Common myeloid progenitor, CD34-positive (primary cell): ENCODE results near the gene ZCCHC13. TPM values are rescaled to one million over a fixed set of nuclear protein-coding genes. Genes with fewer than 3 reads are reported as not detected.
A peak's percentile ranks its signal among the peaks of the same experiment; 100 is the strongest.
"Not testable (repeated sequence)": the region's sequence is repeated elsewhere in the genome, so short reads cannot be mapped to it uniquely, and the experiment has no call there.

Experiments used
- CTCF ChIA-PET: fragments of 350-600 bp; sonication (Branson Sonifier 250); formaldehyde crosslinking; loops from one replicate; lab custom pipeline; 2021; ENCODE audit warnings: antibody characterized with exemption; lab: Charles Lee
- POLR2A ChIA-PET: fragments of 350-600 bp; sonication (Branson Sonifier 250); formaldehyde crosslinking; loops from one replicate; lab custom pipeline; 2021; ENCODE audit warnings: antibody characterized with exemption; lab: Charles Lee
- DNase-seq, 3 donors: peaks; one replicate each; pipeline versions ENCODE4 v3.0.0 to v3.0.0-alpha.2; 2013
- H3K27ac ChIP-seq, 2 experiments: 1 replicate in 1 of 2; 2 replicates in 1 of 2; pipeline ENCODE4 v1.7.0; 2013; ENCODE audit warnings: inconsistent platforms in 2 of 2, low read length in 2 of 2, mild to moderate bottlenecking in 2 of 2, low read depth in 1 of 2, moderate library complexity in 1 of 2; ENCODE audit not compliant: severe bottlenecking in 2 of 2, insufficient read depth in 1 of 2, poor library complexity in 1 of 2
- H3K27me3 ChIP-seq, 5 experiments: replicated peaks in 2 of 5; 1 replicate in 3 of 5; 2 replicates in 2 of 5; pipeline versions ENCODE4 v1.6.1 to v1.7.0; 2013; ENCODE audit warnings: low read length in 4 of 5, mild to moderate bottlenecking in 2 of 5, moderate library complexity in 2 of 5, inconsistent platforms in 1 of 5; ENCODE audit not compliant: insufficient read depth in 5 of 5, control insufficient read depth in 4 of 5
- H3K36me3 ChIP-seq, 4 experiments: 1 replicate in 2 of 4; 2 replicates in 2 of 4; pipeline versions ENCODE4 v1.6.1 to v1.7.0; 2013; ENCODE audit warnings: low read length in 3 of 4, control low read depth in 1 of 4, mild to moderate bottlenecking in 1 of 4; ENCODE audit not compliant: control insufficient read depth in 4 of 4, insufficient read depth in 4 of 4
- H3K4me1 ChIP-seq, 4 experiments: 1 replicate in 3 of 4; 2 replicates in 1 of 4; pipeline versions ENCODE4 v1.6.1 to v1.7.1; 2013; ENCODE audit warnings: low read length in 3 of 4, mild to moderate bottlenecking in 3 of 4, control low read depth in 1 of 4, inconsistent platforms in 1 of 4, moderate library complexity in 1 of 4; ENCODE audit not compliant: control insufficient read depth in 4 of 4, insufficient read depth in 4 of 4; ENCODE audit errors: control extremely low read depth in 1 of 4
- H3K4me3 ChIP-seq, 7 experiments: 1 replicate in 4 of 7; 2 replicates in 3 of 7; pipeline versions ENCODE4 v1.5.1 to v1.7.0; 2013; ENCODE audit warnings: mild to moderate bottlenecking in 7 of 7, low read length in 6 of 7, moderate library complexity in 6 of 7, inconsistent platforms in 2 of 7, low read depth in 2 of 7, control low read depth in 1 of 7; ENCODE audit not compliant: insufficient read depth in 4 of 7, control insufficient read depth in 1 of 7; ENCODE audit errors: extremely low read depth in 1 of 7
- H3K9me3 ChIP-seq, 5 experiments: 1 replicate in 4 of 5; 2 replicates in 1 of 5; pipeline versions ENCODE4 v1.6.1 to v1.7.1; 2013; ENCODE audit warnings: low read length in 4 of 5, mild to moderate bottlenecking in 2 of 5, inconsistent platforms in 1 of 5, low read depth in 1 of 5, moderate library complexity in 1 of 5; ENCODE audit not compliant: control insufficient read depth in 4 of 5, insufficient read depth in 2 of 5; ENCODE audit errors: control extremely low read depth in 1 of 5
- WGBS: methylation state at CpG from one replicate; pipeline ENCODE4 v1.1.5; 2013; ENCODE audit not compliant: insufficient coverage; 5-methylcytosine and 5-hydroxymethylcytosine counted together
- polyA plus RNA-seq: library from polyadenylated mRNA; unstranded; fragments of 120-200 nt; gene quantifications from one replicate; pipeline ENCODE4 v1.2.1, GENCODE V29; 2013

The ZCCHC13 gene
- not detected for polyA plus RNA-seq

DNA sequence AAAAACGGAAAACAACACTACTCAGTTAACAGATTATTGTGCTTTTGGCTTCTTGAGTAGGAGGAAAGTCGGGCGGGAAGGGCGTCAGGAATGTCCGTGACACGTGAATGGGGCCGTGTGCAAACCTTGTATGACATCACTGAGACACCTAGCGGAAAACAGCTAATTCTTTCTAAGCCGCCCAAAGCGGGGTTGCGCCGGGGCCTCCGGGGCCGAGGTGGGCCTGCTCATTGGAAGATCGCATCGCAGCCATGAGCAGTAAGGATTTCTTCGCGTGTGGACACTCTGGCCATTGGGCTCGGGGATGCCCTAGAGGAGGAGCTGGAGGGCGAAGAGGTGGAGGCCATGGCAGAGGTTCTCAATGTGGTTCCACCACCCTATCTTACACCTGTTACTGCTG is at the start of gene ZCCHC13:
Gene ZCCHC13 (plus strand): TSS at position 165 of the 400 bp plus-strand sequence. CDS start 87 bp downstream, at position 252.
- ChIA-PET CTCF (no interaction called here), POLR2A (no interaction called here)
- Histone ChIP-seq H3K9me3 (no peaks in the 10 kb centered on the region), H3K27ac (no peak within 1 kb of the TSS), H3K4me1 (no peaks in the 10 kb centered on the region), H3K27me3 (no peaks in the 10 kb centered on the region), H3K4me3 (no peak within 1 kb of the TSS), H3K36me3 (no peaks in the 10 kb centered on the region)
- WGBS = 96% methylated on average over 10 of the region's 20 CpGs
- DNase-seq = no peak

DNA sequence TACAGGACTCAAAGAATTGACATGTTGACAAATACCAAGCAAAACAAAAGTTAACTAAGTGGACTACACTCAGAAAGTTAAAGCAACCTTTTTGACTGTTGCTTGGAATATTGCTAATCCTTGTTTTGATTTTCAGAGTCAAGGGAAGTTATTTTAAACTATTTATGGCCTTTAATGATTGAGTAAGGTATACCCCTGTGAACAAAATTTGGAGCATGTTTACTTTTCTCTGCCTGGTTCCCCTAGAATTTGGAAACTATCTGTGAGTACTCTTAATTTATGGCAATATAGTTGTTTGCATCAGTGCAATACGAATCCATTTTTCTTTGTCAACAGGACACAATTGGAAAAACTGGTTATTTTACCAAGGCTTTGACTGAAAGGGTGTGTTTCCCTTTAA is 45.9 kb upstream of the ZCCHC13 start:
- CTCF ChIA-PET, POLR2A ChIA-PET, H3K27ac ChIP-seq, H3K4me1 ChIP-seq, H3K4me3 ChIP-seq: not testable (repeated sequence)
- Histone ChIP-seq H3K9me3 (peaks cover 0 to 10% (median 4%) of the 10 kb centered on the region in 5 experiments), H3K27me3 (peaks cover 0 to 16% (median 0%) of the 10 kb centered on the region in 5 experiments), H3K36me3 (peaks cover 0 to 41% (median 16%) of the 10 kb centered on the region in 4 experiments)
- peak in 2 of 3 donors; percentile 14 to 19 for DNase-seq
- WGBS = 100% methylated on average over 1 of the region's 1 CpG

DNA sequence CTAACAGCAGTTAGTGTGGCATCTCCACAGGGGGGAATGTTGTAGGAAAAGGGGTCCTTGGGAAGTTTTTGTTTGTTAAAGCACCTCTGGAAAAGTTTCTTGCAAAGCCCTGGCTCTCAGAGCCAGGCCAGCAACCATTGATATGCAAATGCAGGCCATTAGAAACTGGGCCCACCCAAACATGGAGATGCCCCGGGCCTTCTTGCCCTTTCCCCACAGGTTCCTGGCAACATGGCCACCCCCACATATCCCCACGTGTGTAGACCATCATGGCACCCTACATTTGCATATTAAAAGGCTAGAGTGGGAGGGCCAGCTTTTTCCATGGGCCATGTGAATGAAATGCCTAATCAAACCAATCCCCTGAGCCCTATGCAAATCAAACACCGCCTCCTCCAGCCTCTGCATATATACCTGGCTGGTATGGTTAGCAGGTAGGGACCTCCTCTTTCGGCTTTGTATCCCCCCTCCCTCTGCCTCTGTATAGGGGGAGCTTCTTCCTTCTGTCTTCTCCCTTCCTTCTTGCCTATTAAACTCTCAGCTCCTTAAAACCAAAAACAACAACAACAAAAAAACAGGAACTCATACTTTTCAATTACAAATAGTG is 44.0 kb upstream of the ZCCHC13 start:
- no peak for DNase-seq
- Histone ChIP-seq H3K27me3 (peaks cover 0 to 7% (median 0%) of the 10 kb centered on the region in 5 experiments), H3K9me3 (peaks cover 0 to 10% (median 4%) of the 10 kb centered on the region in 5 experiments), H3K27ac (no peak overlapping the region), H3K4me3 (no peak overlapping the region), H3K36me3 (peaks cover 0 to 46% (median 15%) of the 10 kb centered on the region in 4 experiments), H3K4me1 (no peaks in the 10 kb centered on the region)
- WGBS = 67% methylated on average over 1 of the region's 4 CpGs
- CTCF ChIA-PET = no interaction called here
- POLR2A ChIA-PET = no interaction called here

DNA sequence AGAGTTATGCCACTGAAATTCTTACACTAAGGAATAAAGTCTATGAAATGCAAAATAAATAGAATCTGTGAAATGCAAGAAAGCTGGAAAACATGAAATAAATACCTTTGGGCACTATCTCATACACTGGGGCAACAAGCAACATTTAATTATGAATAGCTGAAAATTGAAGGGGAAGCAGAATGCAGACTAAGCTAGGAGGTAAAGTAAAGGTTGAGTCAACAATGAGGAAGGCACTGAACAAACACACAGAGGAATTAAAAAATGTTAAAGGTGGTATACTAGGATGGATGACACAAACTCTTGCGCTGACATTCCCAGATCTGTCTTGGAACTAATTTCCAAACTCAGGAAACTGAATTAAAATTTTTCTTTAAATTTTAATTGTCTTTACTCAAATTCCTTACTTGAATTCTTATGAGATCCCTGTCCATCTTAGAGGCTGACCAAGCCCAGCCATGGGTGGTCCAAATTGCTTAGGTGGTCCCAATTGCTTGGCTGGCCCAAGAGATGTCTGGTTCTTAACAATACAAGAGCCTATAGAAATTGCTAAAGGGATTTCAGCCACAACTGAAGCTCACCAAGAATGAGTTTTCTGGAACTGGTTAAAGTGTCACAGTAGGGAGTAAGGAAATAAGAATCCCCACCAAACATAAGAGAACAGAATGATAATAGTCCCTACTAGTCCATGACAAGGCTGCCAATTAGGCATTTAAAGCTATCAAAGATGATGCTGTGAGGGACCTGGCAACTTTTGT is 41.3 kb upstream of the ZCCHC13 start:
- Histone ChIP-seq H3K27ac (no peak overlapping the region), H3K27me3 (no peaks in the 10 kb centered on the region), H3K36me3 (peaks cover 0 to 48% (median 14%) of the 10 kb centered on the region in 4 experiments), H3K4me1 (no peaks in the 10 kb centered on the region), H3K4me3 (no peak overlapping the region), H3K9me3 (peaks cover 0 to 10% (median 4%) of the 10 kb centered on the region in 5 experiments)
- DNase-seq = no peak
- ChIA-PET CTCF (no interaction called here), POLR2A (no interaction called here)
- WGBS = no CpG with 5 or more reads among the region's 1 CpG

DNA sequence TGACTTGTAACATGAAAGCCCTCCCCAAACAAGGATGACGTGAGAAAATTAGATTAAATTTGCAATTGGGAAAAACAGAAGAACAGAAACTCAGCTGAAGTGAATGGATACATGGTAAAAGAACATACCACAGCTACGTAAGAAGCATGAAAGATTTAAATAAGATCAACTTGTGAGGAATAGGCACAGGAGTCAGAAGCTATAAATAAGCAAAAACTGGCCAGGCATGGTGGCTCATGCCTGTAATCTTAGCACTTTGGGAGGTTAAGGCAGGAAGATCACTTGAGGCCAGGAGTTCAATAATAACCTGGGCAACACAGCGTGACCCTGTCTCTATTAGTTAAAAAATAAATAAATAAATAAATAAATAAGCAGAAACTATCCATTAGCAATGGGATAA is 33.6 kb upstream of the ZCCHC13 start:
- WGBS = 91% methylated on average over 1 of the region's 3 CpGs
- Histone ChIP-seq H3K9me3 (no peaks in the 10 kb centered on the region), H3K4me1 (no peaks in the 10 kb centered on the region), H3K4me3 (no peak overlapping the region), H3K27ac (no peak overlapping the region), H3K36me3 (peaks cover 0 to 35% (median 10%) of the 10 kb centered on the region in 4 experiments), H3K27me3 (no peaks in the 10 kb centered on the region)
- DNase-seq = no peak
- CTCF ChIA-PET = interaction anchor here (0.9 to 1.4 kb wide), 3 partner anchors 15 to 21 kb away, joined by 3 to 4 read pairs (median 4); no protein-coding TSS in a partner anchor
- POLR2A ChIA-PET = no interaction called here

DNA sequence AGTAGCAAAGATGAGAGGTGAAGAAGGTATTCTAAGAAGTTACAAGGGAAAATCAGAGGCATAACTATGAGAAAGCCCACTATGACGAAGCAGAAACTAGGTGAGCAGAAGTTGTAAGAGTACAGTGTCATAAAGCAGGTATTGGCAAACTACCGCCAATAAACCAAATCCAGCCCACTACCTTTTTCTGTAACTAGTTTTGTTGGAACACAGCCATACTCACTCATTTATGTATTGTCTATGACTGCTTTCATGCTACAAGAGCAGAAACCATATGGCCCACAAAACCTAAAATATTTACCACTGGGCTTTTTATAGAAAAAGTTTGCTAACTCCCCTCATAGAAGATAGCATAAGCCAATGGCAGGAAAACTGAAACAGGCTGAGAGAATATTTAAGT is 31.8 kb upstream of the ZCCHC13 start:
- Histone ChIP-seq H3K27ac (no peak overlapping the region), H3K36me3 (peaks cover 0 to 42% (median 13%) of the 10 kb centered on the region in 4 experiments), H3K9me3 (no peaks in the 10 kb centered on the region), H3K4me3 (no peak overlapping the region), H3K27me3 (no peaks in the 10 kb centered on the region), H3K4me1 (no peaks in the 10 kb centered on the region)
- no peak for DNase-seq
- WGBS = 80% methylated on average over 1 of the region's 2 CpGs
- ChIA-PET POLR2A (no interaction called here), CTCF (interaction anchor here (1.0 to 2.1 kb wide), 2 partner anchors 18 to 72 kb away, joined by 3 to 5 read pairs; no protein-coding TSS in a partner anchor)

DNA sequence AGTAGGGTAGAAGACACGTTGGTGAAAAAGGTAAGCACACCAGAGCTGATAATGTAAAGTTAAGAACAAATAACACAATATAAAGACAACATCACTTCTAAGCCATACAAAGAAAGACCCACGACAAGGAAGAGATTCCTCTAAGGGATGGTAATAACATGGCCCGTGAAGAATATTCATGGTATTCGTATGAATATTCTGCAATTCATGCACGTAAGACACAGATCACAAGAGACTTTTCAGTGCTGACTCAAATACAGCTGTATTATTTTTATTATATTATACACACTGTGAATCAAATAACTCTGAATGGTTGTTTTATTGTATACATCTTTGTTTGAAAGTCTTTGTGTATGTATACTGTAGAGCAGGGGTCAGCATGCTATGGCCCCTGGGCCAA is 29.5 kb upstream of the ZCCHC13 start:
- Histone ChIP-seq H3K27ac (no peak overlapping the region), H3K4me3 (no peak overlapping the region), H3K9me3 (no peaks in the 10 kb centered on the region), H3K27me3 (no peaks in the 10 kb centered on the region), H3K36me3 (peaks cover 2 to 54% (median 18%) of the 10 kb centered on the region in 4 experiments), H3K4me1 (no peaks in the 10 kb centered on the region)
- ChIA-PET CTCF (no interaction called here), POLR2A (no interaction called here)
- DNase-seq = no peak
- WGBS = 50% methylated on average over 1 of the region's 5 CpGs
